Colonic mucosa (tissue), 4 donors: ENCODE results near the gene LRRK1. TPM values are rescaled to one million over a fixed set of nuclear protein-coding genes. Genes with fewer than 3 reads are reported as not detected.

Experiments
- DNase-seq: peaks from one replicate; pipeline ENCODE4 v3.0.0-alpha.2; 2020
- H3K27ac ChIP-seq: fragments of 200-600 bp; one replicate; pipeline ENCODE4 v1.8.0; 2021
- H3K27me3 ChIP-seq: fragments of 200-600 bp; one replicate; pipeline ENCODE4 v1.8.0; 2021
- H3K36me3 ChIP-seq: fragments of 200-600 bp; one replicate; pipeline ENCODE4 v1.8.0; 2021
- H3K4me1 ChIP-seq: fragments of 200-600 bp; one replicate; pipeline ENCODE4 v1.8.0; 2021; ENCODE audit warnings: mild to moderate bottlenecking
- H3K4me3 ChIP-seq: fragments of 200-600 bp; one replicate; pipeline ENCODE4 v1.8.0; 2021
- H3K9ac ChIP-seq, 2 donors: one replicate each; pipeline ENCODE4 v1.7.0; 2013; ENCODE audit warnings: control low read depth in 2 of 2, low read depth in 2 of 2, low read length in 2 of 2
- H3K9me3 ChIP-seq: fragments of 200-600 bp; one replicate; pipeline ENCODE4 v1.8.0; 2021
- intact Hi-C: fragments of 100-400 bp; cut with DNase I; formaldehyde crosslinking; loops from one replicate; pipeline ENCODE4 v1.14.1; 2022
- total RNA-seq, 2 donors: library from RNA; stranded (reverse); fragmentation: NEBNext Ultra II Directional in 1 of 2; extraction: Animal tissue kit (Norgen Biotek cat#: 25700) in 1 of 2; gene quantifications; one replicate each; pipeline ENCODE4 v1.2.1, GENCODE V29; 2021
- TF ChIP-seq, protein P1 (sequence below): fragments of 200-600 bp; IDR thresholded peaks from one replicate; pipeline ENCODE4 v1.8.0; 2022; ENCODE audit warnings: antibody characterized with exemption, mild to moderate bottlenecking
- donor health status: healthy.
- donor health status: DM: no; HTN: no; CAD: no.
- donor health status: DM: no; HTN: no; CAD: no.

Gene LRRK1
- total RNA-seq, 2 donors from 2014 or later, result 29.6 to 36.0 TPM

DNA sequence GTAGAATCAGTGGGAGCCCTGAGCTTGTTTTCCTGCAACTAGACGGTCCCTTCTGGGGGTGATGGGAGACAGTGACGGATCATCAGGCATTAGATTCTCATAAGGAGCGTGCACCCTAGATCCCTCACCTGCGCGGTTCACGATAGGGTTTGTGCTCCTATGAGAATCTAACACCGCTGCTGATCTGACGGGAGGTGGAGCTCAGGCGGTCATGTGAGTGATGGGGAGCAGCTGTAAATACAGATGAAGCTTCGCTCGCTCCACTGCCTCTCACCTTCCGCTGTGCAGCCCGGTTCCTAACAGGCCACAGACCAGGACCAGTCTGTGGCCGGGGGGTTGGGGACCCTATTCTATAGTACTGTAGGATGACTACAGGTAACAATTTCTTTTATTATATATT is 178.0 kb downstream of the LRRK1 start:
- Histone ChIP-seq H3K9ac (no peak overlapping the region), H3K9me3 (no peaks in the 10 kb centered on the region), H3K27ac (no peak overlapping the region), H3K4me3 (no peak overlapping the region), H3K36me3 (no peaks in the 10 kb centered on the region), H3K4me1 (no peaks in the 10 kb centered on the region), H3K27me3 (no peaks in the 10 kb centered on the region)
- intact Hi-C loops, result no loop called here
- no peak for DNase-seq
- TF ChIP-seq, protein P1, sequence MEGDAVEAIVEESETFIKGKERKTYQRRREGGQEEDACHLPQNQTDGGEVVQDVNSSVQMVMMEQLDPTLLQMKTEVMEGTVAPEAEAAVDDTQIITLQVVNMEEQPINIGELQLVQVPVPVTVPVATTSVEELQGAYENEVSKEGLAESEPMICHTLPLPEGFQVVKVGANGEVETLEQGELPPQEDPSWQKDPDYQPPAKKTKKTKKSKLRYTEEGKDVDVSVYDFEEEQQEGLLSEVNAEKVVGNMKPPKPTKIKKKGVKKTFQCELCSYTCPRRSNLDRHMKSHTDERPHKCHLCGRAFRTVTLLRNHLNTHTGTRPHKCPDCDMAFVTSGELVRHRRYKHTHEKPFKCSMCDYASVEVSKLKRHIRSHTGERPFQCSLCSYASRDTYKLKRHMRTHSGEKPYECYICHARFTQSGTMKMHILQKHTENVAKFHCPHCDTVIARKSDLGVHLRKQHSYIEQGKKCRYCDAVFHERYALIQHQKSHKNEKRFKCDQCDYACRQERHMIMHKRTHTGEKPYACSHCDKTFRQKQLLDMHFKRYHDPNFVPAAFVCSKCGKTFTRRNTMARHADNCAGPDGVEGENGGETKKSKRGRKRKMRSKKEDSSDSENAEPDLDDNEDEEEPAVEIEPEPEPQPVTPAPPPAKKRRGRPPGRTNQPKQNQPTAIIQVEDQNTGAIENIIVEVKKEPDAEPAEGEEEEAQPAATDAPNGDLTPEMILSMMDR, result no peak

DNA sequence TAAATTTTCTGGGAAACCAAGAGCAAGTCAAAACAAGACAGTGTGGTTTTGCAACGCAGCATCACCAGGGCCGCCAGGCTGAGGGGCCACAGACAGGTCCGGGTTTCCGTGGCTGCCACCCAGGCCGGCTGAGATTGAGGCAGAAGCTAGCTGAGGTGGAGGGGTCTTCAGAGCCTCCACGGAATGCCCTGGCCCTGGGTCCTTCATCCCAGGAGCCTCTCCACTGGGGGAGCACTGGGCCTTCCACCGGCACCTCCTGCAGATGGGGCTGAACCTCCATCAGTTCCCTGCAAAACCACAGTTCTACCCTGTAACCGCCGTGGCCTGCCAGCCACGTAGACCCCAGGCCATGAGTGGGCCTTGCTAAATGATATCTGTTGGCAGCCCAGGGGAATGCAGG is 180.0 kb downstream of the LRRK1 start:
- intact Hi-C loops, result no loop called here
- no peaks in the 10 kb centered on the region for H3K9me3 ChIP-seq
- TF ChIP-seq, protein P1, result no peak
- H3K4me3 ChIP-seq, result no peak overlapping the region
- H3K4me1 ChIP-seq, result no peaks in the 10 kb centered on the region
- no peaks in the 10 kb centered on the region for H3K36me3 ChIP-seq
- H3K27me3 ChIP-seq, result no peaks in the 10 kb centered on the region
- H3K27ac ChIP-seq, result no peak overlapping the region
- no peak for DNase-seq
- H3K9ac ChIP-seq, result no peak overlapping the region

DNA sequence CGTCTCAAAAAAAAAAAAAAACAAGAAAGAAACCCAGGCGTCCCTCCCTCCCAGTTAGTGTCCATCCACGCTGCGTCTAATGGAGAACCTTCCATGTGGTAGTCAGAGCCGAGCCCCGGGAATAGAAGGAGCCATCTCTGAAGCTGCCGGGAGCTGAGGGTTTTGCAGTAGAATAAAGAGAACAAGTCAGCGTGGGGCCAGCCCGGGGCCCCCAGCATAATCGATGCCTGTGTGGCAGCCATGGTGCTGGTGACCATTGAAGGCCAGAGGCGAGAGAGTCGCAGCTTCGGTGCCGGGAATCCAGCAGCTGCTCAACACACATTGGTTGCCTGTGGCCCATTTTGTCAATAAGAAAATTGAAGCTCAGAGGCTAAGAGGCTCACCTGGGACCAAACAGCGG is 181.0 kb downstream of the LRRK1 start:
- Histone ChIP-seq H3K9ac (no peak overlapping the region), H3K27ac (no peak overlapping the region), H3K36me3 (no peaks in the 10 kb centered on the region), H3K9me3 (no peaks in the 10 kb centered on the region), H3K4me1 (no peaks in the 10 kb centered on the region), H3K4me3 (no peak overlapping the region), H3K27me3 (no peaks in the 10 kb centered on the region)
- TF ChIP-seq, protein P1, result no peak
- intact Hi-C loops, result no loop called here
- DNase-seq, result no peak

DNA sequence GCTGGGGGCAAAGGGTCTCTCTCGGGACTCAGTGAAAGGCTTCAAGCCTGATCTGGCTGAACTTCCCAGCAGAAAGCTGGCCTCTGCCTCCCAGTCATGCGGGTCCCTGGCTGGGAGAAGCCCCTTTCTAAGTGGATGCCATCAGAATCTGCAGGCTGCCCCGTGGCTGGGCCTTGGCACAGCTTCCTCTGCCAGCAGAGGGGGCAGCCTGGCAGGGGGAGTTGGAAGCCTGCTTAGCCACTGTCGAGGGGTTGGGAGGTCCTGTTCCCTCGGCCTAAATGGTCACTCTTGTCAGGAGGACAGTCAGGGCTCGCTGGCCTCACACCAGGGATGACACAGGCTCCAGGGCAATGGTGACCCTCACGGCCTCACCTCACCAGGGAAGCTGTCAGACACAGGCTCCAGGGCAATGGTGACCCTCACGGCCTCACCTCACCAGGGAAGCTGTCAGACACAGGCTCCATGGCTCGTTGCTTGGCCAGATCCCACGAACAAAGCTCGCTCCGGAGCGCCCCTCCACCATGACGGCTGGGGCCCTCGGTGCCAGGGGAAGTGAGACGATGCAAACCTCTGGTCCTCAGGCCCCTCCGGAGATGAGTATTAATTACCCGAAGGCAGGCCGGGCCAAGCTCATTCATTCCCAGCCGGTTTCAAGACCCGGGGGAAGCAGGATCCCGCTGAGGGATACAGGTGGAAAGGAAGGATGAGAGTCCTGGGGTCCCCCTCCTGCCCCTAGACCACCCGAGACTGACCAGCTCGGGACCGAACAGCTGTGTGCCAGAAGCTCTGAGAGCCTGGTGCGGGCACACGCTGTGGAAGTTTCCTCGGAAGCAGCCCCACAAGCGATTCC is 181.7 kb downstream of the LRRK1 start:
- H3K27ac ChIP-seq, result no peak overlapping the region
- TF ChIP-seq, protein P1, result no peak
- intact Hi-C loops, result no loop called here
- no peaks in the 10 kb centered on the region for H3K27me3 ChIP-seq
- no peak overlapping the region for H3K4me3 ChIP-seq
- H3K36me3 ChIP-seq, result no peaks in the 10 kb centered on the region
- H3K4me1 ChIP-seq, result no peaks in the 10 kb centered on the region
- no peaks in the 10 kb centered on the region for H3K9me3 ChIP-seq
- DNase-seq, result no peak
- H3K9ac ChIP-seq, result no peak overlapping the region

DNA sequence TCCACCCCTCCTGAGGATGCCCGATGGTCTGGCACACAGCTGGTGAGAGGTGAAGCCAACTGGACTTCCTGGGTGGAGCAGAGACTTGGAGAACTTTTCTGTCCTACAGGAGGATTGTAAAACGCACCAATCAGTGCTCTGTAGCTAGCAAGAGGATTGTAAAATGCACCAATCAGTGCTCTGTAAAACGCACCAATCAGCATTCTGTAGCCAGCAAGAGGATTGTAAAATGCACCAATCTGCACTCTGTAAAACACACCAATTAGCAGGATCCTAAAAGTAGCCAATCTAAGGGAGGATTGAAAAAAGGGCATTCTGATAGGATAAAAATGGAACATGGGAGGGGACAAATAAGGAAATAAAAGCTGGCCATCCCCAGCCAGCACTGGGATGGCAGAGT is 182.5 kb downstream of the LRRK1 start:
- intact Hi-C loops, result no loop called here
- no peaks in the 10 kb centered on the region for H3K27me3 ChIP-seq

More for the DNA sequence above, 182.5 kb downstream of the LRRK1 start:
- H3K4me1 ChIP-seq, result no peaks in the 10 kb centered on the region
- H3K36me3 ChIP-seq, result no peaks in the 10 kb centered on the region
- no peak overlapping the region for H3K27ac ChIP-seq
- no peak overlapping the region for H3K4me3 ChIP-seq
- TF ChIP-seq, protein P1, result no peak
- H3K9me3 ChIP-seq, result no peaks in the 10 kb centered on the region
- H3K9ac ChIP-seq, result no peak overlapping the region
- no peak for DNase-seq
